ENCODE data around the gene HPS4.
A peak's percentile ranks its signal among the peaks of the same experiment; 100 is the strongest.

HPS4 gene

DNA sequence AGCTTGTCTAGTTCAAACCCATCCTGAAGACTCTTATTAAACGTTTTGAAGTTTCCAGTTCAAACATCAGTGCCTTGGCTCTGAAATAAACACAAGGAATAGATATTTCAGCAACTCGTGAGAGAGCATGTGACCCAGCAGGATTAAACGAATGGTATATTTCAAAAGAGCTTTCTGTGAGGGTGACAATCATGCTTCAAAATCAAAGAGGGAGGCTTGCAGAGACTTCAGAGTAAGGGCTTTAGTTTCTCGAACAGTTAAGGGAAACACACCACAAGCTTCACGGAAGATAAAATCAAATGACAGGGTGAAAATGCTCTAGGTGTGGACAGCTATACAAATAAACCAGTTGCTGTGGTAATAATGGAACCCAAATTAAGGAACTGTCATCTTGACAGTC is 1.4 kb downstream of the HPS4 start:
- no peaks in the 10 kb centered on the region for H4K20me1 ChIP-seq (ENCODE audit: insufficient read depth, low read length, poor library complexity, severe bottlenecking)
- H3K79me2 ChIP-seq (ENCODE audit: insufficient read depth, low read length): peaks cover 91% of the 10 kb centered on the region
- H2AFZ ChIP-seq (ENCODE audit: low read length): no peak overlapping the region
- H3K4me3 ChIP-seq (ENCODE audit: low read length, poor library complexity, severe bottlenecking): peak overlapping the region; percentile 97
- H3K9me2 ChIP-seq (replicated peaks; ENCODE audit: low read depth, low read length): no peaks in the 10 kb centered on the region
- no peaks in the 10 kb centered on the region for H3F3A ChIP-seq (ENCODE audit: low read depth)
- H3K27me3 ChIP-seq (ENCODE audit: insufficient read depth, low read length, poor library complexity, severe bottlenecking): no peaks in the 10 kb centered on the region
- peak overlapping the region; percentile 96 for H3K9ac ChIP-seq (ENCODE audit: low read depth, low read length, poor library complexity, severe bottlenecking)
- H3K9me3 ChIP-seq (ENCODE audit: insufficient read depth, low read depth, low read length): no peaks in the 10 kb centered on the region
- no peaks in the 10 kb centered on the region for H3K36me3 ChIP-seq (ENCODE audit: insufficient read depth, low read length)
- TF ChIP-seq, protein P1, sequence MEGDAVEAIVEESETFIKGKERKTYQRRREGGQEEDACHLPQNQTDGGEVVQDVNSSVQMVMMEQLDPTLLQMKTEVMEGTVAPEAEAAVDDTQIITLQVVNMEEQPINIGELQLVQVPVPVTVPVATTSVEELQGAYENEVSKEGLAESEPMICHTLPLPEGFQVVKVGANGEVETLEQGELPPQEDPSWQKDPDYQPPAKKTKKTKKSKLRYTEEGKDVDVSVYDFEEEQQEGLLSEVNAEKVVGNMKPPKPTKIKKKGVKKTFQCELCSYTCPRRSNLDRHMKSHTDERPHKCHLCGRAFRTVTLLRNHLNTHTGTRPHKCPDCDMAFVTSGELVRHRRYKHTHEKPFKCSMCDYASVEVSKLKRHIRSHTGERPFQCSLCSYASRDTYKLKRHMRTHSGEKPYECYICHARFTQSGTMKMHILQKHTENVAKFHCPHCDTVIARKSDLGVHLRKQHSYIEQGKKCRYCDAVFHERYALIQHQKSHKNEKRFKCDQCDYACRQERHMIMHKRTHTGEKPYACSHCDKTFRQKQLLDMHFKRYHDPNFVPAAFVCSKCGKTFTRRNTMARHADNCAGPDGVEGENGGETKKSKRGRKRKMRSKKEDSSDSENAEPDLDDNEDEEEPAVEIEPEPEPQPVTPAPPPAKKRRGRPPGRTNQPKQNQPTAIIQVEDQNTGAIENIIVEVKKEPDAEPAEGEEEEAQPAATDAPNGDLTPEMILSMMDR (conservative IDR thresholded peaks at IDR 0.05; ENCODE audit: low read length): no peak
- no peak for TF ChIP-seq EZH2phosphoT487 (IDR thresholded peaks at IDR 0.05; ENCODE audit: borderline replicate concordance)
- peak overlapping the region; percentile 82 for H3K4me2 ChIP-seq (ENCODE audit: low read depth, low read length, poor library complexity, severe bottlenecking)
- H3K4me1 ChIP-seq (ENCODE audit: insufficient read depth, low read length, poor library complexity, severe bottlenecking): peaks cover 72% of the 10 kb centered on the region

DNA sequence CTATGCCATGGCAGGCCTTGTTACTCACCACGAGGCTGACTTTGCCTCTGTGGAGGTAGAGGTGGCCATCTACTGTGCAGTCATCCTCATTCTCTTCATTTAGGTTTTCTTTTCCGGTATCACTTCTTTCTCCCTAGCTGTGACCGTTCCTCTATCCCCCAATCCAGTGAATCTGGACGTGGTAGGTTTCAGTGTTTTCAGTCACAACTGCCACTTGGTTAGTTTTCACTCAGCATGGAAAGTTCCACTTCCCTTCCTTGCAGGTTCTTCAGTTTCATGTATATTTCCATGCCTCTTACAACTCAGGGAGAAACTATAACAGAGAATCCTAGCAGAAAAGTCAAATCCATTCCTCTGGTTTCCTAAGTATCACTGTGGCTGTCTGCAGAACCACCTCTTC is 1.9 kb downstream of the HPS4 start:
- Histone ChIP-seq H3K4me1 (ENCODE audit: insufficient read depth, low read length, poor library complexity, severe bottlenecking) (peaks cover 76% of the 10 kb centered on the region), H3F3A (ENCODE audit: low read depth) (no peaks in the 10 kb centered on the region), H2AFZ (ENCODE audit: low read length) (no peak overlapping the region), H3K79me2 (ENCODE audit: insufficient read depth, low read length) (peaks cover 95% of the 10 kb centered on the region), H4K20me1 (ENCODE audit: insufficient read depth, low read length, poor library complexity, severe bottlenecking) (no peaks in the 10 kb centered on the region), H3K9me3 (ENCODE audit: insufficient read depth, low read depth, low read length) (no peaks in the 10 kb centered on the region), H3K4me3 (ENCODE audit: low read length, poor library complexity, severe bottlenecking) (peak overlapping the region; percentile 97), H3K9me2 (replicated peaks; ENCODE audit: low read depth, low read length) (no peaks in the 10 kb centered on the region), H3K27me3 (ENCODE audit: insufficient read depth, low read length, poor library complexity, severe bottlenecking) (no peaks in the 10 kb centered on the region), H3K9ac (ENCODE audit: low read depth, low read length, poor library complexity, severe bottlenecking) (peak overlapping the region; percentile 96), H3K4me2 (ENCODE audit: low read depth, low read length, poor library complexity, severe bottlenecking) (peak overlapping the region; percentile 82), H3K36me3 (ENCODE audit: insufficient read depth, low read length) (no peaks in the 10 kb centered on the region)
- TF ChIP-seq, protein P1 (conservative IDR thresholded peaks at IDR 0.05; ENCODE audit: low read length): no peak

DNA sequence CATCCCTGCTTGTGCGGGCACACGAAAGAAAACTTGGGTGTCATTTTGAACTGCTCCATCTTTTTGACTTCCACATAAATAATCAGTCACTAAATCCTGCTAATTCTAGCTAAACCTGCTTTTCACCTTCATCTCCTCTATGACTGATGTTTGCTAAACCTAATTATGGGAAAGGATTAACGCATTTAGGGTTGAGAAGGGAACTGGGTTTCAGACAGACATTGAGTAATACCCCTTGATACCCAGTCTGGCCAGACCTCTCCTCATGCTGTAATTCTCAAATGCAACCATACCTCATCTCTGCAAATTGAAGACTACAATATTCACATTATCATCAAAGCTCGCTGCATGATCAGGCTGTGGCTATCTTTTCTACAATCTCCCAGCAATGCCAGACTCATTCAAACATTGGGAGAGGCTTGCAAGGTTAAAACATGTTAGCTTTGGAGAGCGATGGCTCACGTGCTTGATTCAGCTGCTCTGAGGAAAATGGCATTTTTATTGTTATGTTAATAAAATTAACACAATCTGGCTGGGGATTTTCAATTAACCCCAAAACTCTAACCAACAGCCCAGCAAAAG is 2.4 kb downstream of the HPS4 start:
- no peaks in the 10 kb centered on the region for H3K36me3 ChIP-seq (ENCODE audit: insufficient read depth, low read length)
- peaks cover 96% of the 10 kb centered on the region for H3K79me2 ChIP-seq (ENCODE audit: insufficient read depth, low read length)
- no peaks in the 10 kb centered on the region for H3K27me3 ChIP-seq (ENCODE audit: insufficient read depth, low read length, poor library complexity, severe bottlenecking)
- H4K20me1 ChIP-seq (ENCODE audit: insufficient read depth, low read length, poor library complexity, severe bottlenecking): no peaks in the 10 kb centered on the region
- peak overlapping the region; percentile 97 for H3K4me3 ChIP-seq (ENCODE audit: low read length, poor library complexity, severe bottlenecking)
- peak overlapping the region; percentile 96 for H3K9ac ChIP-seq (ENCODE audit: low read depth, low read length, poor library complexity, severe bottlenecking)
- no peaks in the 10 kb centered on the region for H3F3A ChIP-seq (ENCODE audit: low read depth)
- H2AFZ ChIP-seq (ENCODE audit: low read length): no peak overlapping the region
- no peaks in the 10 kb centered on the region for H3K9me2 ChIP-seq (replicated peaks; ENCODE audit: low read depth, low read length)
- peak overlapping the region; percentile 82 for H3K4me2 ChIP-seq (ENCODE audit: low read depth, low read length, poor library complexity, severe bottlenecking)
- no peak for TF ChIP-seq EZH2phosphoT487 (IDR thresholded peaks at IDR 0.05; ENCODE audit: borderline replicate concordance)
- TF ChIP-seq, protein P1 (conservative IDR thresholded peaks at IDR 0.05; ENCODE audit: low read length): no peak
- H3K4me1 ChIP-seq (ENCODE audit: insufficient read depth, low read length, poor library complexity, severe bottlenecking): peaks cover 77% of the 10 kb centered on the region
- no peaks in the 10 kb centered on the region for H3K9me3 ChIP-seq (ENCODE audit: insufficient read depth, low read depth, low read length)
